Ovary (tissue), 3 donors: ENCODE results near the gene TTC21A.

ENCODE experiments used
- CTCF ChIP-seq, 3 donors: fragments of 450-650 bp in 2 of 3; fragments of 200-600 bp in 1 of 3; IDR thresholded peaks; one replicate each; pipeline versions ENCODE4 v1.5.1 to v1.8.0; 2016 to 2022; ENCODE audit warnings: antibody characterized with exemption in 3 of 3, mild to moderate bottlenecking in 1 of 3
- POLR2A ChIP-seq: fragments of 450-650 bp; IDR thresholded peaks from one replicate; pipeline ENCODE4 v1.6.1; 2017; ENCODE audit warnings: antibody characterized with exemption, mild to moderate bottlenecking, moderate library complexity
- donor health status: DM: no; HTN: no; CAD: no.

DNA sequence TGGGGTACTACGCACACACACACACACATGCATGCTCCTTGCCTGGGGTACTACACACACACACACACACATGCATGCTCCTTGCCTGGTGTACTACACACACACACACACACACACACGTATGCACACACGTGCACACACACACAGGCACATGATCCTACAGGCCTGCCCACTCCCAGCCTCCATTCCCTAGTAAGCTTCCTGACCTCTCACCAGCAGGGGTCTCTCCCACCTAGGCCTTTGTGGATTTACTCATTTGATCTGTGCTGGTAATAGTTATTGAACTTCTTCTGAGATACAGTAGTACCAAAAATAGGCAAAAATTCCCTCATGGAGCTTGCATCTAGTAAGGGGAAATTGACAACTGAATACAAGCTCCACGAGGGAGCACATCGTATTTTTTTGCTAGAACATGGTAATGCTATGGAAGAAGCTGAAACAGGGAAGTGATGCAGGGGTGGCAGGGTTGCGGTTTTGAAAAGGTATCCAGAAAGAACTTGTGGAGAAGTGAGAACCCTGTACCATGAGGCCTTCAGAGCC lies 19.1 kb downstream of the TTC21A start:
- TF ChIP-seq CTCF (IDR thresholded peaks at IDR 0.05), result peak; percentile 15 to 61 (median 52)
- no peak for TF ChIP-seq POLR2A
